IMR-90 (cell line): Measurements from ENCODE around the gene ANKRD65.

Experiments
- POLR2A ChIP-seq: IDR thresholded peaks from 2 replicates; pipeline ENCODE4 v1.6.1; 2012; ENCODE audit warnings: mild to moderate bottlenecking, low read depth, low read length
- TF ChIP-seq, protein P1 (sequence below): fragments of 150-350 bp; IDR thresholded peaks from 2 replicates; pipeline ENCODE4 v1.6.1; 2016; ENCODE audit warnings: low read depth, mild to moderate bottlenecking, low read length, moderate library complexity, borderline replicate concordance

DNA sequence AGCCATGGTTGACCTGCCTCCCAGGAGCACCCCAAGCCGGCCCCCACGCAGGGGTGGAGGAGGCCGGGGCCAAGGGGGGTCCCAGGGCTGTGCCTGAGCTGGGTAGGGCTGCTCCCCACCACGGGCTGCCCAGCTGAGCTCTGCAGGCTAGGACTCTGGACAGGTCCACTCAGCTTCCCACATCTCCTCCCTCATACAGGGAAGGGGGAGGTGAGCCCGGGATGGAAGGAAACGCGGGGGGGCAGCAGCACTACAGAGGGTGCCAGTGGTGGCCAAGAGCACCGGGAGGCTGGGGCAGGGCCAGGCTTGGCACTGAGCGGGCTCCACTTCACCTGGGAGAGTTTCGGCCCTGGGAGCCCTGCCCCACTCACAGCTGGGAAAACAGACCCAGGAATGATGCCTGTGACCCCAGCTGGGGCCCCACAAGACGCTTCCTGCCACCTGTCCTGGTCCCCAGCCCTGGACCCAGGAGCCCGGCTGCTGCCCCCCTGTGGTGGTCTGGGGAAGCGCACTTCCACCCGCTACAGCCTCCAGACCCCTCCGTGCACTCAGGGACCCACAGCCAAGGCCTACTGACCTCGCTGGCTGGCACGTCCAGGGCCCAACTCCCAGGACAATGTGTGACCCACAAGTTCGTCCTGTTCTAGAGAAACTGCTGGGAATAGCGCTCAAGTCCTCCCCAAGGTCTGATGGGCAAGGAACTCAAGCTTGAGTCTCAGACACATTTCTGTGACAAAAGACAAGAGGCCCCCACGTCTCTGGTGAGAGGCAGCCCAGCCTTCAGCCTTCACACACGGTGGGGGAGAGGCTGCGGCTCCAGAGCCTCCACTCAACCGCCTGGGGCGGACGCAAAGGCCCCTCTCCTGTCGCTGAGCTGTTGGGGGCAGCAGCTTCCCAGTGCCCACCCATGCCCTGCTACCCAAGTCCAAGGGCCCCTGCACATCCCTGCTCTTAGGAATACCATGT, 49.0 kb downstream of the ANKRD65 start:
- TF ChIP-seq, protein P1, sequence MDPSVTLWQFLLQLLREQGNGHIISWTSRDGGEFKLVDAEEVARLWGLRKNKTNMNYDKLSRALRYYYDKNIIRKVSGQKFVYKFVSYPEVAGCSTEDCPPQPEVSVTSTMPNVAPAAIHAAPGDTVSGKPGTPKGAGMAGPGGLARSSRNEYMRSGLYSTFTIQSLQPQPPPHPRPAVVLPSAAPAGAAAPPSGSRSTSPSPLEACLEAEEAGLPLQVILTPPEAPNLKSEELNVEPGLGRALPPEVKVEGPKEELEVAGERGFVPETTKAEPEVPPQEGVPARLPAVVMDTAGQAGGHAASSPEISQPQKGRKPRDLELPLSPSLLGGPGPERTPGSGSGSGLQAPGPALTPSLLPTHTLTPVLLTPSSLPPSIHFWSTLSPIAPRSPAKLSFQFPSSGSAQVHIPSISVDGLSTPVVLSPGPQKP = no peak
- TF ChIP-seq POLR2A = no peak
